ENCODE results near the gene FOXN1.

DNA sequence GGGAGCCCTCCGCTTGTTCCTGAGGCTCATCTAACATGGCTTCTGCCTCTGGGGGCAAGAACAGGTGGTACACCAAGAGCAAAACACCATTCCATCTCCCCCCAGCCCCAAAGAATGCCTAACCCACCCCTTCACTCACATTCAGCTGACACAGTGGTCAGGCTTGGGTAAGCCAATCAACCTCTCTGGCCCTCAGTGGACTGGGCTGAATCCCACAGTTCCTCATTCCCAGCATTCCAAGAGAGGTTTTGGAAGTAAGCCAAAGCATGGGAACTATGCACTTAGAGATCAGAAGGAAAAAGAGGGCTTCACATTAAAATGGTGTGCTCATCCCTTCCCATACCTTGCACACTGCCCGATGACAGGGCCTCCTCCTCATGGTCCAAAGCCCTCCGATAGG lies 57.3 kb downstream of the FOXN1 start:
- TF ChIP-seq POLR2A (IDR thresholded peaks at IDR 0.05; ENCODE audit: low read depth, low read length): no peak
- TF ChIP-seq POLR2AphosphoS5 (IDR thresholded peaks at IDR 0.05; ENCODE audit: low read depth, low read length): no peak

All from GM12891 (cell line).